NCI-H69 (cell line): ENCODE results near the gene ZNF444.
A peak's percentile ranks its signal among the peaks of the same experiment; 100 is the strongest.
"Not testable (repeated sequence)": the region's sequence is repeated elsewhere in the genome, so short reads cannot be mapped to it uniquely, and the experiment has no call there.

ENCODE experiments used
- DNase-seq: peaks from one replicate; lab custom pipeline; 2025; lab: John Stamatoyannopoulos, UW

ZNF444 gene

DNA sequence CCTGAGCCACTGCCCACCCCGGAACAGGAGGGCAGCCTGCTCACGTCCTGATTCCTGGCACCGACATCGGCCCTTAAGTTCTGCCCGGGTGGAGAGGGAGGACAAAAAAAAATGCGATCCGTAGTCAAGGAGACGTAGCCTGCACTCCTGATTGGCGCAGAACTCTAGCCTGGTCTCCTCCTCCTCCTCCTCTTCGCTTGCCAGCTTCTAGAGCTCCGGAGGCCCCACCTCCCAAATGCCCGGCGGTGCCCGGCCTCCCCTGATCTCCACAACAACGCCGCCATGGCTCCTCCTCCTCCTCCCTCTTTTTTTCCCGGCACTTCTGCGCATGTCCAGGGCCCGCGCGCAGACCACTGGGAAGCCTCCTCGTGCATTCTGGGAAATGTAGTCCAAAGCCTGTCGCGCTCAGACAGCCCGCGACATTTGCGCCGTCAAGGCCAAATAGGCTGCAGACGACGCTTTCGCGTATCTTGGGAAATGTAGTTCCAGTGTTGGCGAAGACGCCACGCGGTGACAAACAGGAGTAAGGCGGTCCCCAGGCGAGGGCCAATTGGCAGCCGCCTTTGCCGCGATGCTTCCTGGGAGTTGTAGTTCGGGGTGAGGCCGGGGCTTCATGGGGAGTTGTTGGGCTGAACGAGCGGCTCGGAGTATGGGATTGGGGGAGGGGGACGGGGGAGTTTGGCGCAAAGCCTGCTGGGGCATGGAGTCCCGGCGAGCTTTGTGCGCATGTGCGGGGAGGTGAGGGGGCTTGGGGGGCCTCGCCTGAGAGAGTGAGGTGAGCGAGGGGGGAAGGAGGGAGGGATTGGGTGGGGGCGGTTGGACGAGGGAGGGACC, at the start of gene ZNF444:
TSS of gene ZNF444 (plus strand) at position 705 of the 834 bp plus-strand sequence. CDS start 5,625 bp downstream, outside the sequence.
- peak; percentile 100 for DNase-seq

DNA sequence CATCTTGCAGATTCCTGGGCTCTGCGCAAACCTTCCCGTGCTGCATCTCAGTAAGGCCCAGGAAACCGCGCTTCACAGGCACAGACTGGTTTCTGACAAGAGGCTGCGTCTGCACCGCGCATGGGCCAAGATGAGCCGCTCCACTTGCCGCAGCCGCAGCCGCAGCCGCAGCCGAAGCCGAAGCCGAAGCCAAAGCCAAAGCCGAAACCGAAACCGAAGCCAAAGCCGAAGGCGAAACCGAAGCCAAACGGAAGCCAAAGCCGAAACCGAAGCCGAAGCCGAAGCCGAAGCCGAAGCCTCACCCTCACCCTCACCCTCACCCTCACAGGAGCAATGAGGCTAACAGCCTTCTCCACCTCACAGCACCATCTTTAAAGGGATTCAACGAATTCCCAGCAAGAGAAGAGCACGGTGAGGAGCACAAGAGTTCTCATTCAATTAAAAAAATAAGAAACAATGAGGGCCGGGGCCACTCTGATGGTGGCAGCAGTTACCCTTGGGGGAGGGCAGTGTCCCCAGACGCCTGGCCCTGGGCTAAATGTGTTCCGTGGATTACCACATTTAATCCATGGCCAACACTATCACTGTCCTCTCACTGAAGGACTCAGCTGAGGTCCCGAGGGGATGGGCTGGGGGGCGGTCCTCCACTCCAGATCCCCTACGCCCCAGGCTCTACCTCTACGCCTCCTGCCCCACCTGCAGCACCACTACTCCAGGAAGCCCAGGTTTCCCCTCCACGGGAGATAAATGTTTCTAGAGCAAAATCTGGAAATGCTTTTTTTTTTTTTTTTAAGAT, 49.1 kb upstream of the ZNF444 start:
- DNase-seq: no peak

DNA sequence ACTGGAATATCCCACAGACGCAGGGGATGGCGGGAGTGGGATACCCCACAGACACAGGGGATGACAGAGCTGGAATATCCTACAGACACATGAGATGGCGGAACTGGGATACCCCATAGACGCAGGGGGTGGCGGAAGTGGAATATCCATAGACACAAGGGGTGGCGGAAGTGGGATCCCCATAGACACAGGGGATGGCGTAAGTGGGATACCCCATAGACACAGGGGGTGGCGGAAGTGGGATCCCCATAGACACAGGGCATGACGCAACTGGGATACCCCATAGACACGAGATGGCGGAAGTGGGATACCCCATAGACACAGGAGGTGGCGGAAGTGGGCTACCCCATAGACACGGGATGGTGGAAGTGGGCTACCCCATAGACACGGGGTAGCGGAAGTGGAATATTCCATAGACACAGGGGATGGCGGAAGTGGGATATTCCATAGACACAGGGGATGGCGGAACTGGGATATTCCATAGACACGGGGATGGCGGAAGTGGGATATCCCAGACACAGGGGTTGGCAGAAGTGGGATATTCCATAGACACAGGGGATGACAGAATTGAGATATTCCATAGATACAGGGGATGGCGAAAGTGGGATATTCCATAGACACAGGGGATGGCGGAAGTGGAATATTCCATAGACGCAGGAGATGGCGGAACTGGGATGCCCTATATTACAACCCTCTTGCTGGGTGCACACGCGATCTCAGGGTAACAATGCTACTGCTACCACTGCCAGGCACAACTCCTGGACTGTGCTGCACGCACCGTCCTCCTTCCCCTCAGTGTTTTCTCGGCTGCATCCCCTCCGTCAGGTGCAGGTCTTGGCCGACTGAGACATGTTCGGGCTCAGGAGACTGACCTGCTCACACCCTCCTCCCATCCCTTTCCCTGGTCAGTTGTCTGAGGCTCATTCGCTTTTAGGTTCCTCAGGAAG, 48.1 kb upstream of the ZNF444 start:
- no peak for DNase-seq

DNA sequence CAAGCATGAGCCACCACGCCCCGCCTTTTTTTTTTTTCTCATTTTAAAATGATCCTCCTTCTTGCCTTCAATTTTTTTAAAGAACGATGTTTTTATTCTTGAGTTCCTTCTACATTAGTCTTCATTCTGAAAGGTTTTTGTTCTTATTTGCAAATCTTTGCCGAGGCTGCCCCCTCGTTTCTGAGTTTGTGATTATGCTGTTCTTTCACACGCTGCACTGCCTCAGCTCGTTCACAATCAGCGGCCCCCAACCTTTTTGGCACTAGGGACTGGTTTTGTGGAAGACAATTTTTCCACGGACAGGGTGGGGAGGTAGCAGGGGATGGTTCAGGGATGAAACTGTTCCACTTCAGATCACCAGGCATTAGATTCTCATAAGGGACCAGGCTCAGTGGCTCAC, 46.6 kb upstream of the ZNF444 start:
- no peak for DNase-seq

DNA sequence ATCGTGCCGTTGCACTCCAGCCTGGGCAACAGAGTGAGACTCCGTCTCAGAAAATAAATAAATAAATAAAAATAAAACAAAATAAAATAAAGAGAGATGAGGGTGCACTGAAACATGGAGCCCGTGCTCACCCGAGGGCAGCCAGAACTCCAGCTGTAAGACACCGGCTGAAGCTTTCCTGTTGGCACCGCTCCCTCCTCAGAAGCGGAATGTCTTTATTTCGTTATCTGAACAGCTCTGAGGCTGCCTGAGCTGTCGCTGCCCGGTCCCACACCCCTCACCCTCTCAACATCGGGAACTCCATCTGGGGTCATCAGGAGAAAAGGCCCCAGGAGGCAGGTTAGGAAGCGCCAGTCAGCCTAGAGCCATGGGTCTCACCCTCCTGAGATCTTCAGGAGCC, 44.4 kb upstream of the ZNF444 start:
- no peak for DNase-seq

DNA sequence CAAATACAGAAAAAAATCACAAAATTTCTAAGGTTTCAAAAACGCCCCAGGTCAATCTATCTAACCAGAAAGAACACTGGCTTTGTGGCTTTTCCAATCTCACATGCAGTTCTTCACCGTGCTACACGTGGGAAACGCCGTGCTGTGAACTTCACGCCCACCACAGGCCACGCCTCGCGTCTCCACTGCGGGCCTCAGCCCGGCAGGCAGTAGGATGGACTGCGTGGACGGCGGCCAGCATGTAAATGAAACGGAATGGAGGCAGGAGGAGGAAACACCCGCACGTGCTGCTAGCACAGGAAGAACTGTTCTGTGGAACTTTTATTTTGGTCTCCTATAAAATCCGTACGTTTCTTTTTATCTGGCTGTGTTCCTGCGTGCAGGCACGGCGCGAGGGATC, 43.8 kb upstream of the ZNF444 start:
- DNase-seq: no peak

DNA sequence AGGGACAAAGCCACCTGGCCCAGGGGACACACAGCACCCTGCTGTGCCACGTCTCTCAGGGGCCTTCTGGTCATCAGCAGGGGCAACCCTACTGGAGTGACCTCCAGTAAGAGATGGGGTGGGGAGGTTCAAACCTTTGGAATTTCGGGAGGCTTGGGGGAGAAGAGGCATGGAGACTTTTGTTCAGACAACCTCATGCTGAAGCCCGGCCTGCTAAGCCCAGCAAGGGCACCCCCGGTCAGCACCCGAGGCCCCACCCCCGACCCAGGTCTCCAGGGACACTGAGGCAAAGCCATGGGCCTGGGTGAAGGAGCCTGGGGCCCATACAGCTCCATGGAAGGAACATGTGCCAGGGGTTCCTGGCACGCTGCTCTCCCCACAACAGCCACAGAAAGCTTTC, 43.3 kb upstream of the ZNF444 start:
- no peak for DNase-seq

DNA sequence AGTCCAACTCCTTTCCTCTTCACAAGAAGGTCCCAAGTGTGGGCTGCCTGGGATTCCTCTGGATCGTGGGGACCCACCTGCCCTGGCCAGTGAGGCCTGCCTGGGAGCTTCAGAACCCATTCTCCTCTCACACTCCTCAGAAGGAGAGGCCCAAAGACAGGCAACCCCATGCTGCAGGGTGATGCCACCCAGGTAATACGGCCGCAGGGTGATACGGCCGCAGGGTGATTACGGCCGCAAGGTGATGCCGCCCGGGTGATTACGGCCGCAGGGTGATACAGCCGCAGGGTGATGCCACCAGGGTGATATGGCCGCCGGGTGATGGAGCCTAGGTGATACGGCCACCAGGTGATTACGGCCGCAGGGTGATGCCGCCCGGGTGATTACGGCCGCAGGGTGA, 42.9 kb upstream of the ZNF444 start:
- not testable (repeated sequence) for DNase-seq

DNA sequence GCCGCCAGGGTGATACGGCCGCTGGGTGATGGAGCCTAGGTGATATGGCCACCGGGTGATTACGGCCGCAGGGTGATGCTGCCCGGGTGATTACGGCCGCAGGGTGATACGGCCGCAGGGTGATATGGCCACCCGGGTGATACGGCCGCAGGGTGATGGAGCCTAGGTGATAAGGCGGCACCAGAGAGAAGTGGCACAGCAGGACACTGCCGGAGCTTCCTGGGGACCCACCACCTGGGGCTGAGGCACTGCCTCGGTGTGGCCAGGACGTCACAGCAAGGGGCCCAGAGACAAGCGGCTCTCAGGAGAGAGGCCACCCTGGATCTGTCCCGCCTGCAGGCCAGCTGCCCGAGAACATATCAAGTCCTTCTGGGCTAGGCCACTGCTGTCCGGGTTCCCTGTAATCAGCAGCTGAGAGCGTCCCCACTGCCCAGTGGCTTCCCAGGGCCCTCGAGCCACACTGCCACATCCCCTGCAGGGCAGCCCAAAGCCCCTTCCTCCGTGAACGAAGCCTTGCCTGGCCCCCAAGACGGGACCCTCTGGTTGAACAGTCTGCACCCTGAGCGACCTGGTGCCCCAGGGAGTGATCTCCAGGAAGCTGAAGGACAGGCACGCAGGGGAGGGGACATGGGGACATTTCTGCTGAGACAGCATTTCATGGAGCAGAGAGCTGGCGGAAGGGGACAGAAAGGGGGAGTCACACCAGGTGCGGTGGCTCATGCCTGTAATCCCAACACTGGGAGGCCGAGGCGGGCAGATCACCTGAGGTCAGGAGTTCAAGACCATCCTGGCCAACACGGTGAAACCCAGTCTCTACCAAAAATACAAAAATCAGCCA, 42.1 kb upstream of the ZNF444 start:
- no peak for DNase-seq

DNA sequence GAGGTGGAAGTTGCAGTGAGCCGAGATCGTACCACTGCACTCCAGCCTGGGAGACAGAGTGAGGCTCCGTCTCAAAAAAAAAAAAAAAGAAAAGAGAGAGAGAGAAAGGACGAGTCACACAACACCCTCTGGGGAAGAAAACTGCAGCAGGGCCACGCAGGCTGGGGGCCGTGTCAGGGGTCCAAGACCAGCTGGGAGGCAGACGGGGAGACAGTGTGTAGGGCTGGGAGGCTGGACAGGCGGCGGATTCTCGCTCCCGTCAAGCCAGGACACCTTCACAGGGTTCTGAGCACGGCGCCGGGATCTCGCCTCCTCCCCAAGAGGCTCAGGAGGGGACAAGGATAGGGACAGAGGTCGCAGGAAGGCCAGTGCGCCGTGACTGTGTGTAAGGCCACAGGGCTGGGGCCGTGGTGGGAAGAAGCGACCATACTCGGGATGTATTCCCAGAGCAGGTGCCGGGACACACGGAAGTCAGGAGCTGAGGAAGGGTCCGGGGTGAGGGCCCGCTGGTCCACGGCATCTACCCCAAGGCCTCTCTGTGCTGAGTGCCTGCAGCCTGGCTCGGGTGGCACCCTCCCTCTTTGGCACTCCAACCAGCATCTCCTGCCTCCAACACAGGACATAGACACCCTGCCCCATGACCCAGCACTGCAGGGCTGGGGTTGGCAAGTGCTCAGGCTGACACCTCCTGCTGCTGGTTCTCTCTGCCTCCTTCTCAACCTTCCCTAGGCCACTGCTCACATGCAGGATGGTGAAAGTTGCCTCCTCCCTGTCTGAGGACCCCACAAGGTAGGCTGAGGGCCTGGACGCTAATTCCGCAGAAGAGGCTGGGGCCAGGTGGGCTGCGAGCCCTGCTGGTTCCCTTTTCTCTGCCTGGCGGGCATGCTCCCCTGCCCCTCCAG, 41.2 kb upstream of the ZNF444 start:
- DNase-seq: no peak

DNA sequence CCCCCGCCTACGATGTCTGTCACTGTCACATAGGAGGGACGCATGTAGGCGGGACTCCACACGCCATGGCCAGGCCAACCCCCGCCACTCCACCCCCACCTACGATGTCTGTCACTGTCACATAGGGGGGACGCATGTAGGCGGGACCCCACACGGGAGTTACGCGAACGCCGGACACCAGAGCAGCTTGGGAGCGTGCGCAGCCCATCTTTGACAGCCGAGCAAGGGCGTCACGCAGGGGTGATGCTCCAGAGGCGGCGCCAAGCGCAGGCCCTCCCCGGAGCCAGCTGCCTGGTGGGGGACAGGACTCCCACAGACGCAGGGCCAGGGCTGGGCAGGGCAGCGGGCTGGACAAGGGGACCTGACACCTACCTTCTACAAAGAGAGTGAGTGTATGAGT, 40.0 kb upstream of the ZNF444 start:
- no peak for DNase-seq

DNA sequence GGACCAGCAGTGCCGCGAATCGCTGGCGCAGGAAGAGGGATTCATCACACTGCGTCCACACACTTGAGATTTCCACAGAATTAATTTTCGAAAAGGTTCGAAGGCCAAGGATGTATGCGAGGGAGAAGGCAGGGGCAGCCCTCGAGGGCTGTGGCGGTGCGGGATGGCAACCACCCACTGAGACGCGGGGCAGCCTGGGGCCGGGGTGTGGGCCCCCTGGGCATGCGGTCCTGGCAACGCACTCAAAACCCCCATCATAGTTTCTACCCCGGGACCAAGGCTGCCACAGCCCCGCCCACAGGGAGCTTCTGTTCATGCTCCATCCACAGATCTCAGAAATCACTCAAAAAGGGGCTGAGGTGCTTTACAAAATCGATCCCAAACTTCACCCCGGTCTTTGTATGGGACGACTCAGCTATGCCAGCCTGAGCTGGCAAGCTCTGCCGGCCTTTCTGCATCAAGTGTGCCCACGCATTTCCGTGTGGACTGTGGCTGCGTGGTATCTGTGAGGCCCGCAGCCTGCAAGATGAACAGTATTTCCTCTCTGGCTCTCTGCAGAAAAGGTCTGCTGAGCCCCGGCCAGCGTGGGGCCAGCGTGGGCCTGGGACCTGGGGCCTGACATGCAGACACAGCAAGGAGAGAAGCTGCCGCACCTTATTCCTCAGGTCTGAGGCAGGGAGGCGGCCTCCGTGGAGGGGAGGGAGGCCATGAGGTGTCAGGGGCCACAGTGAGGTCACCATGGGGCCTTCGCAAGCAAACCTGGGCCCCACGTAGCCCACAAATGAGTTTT, 39.1 kb upstream of the ZNF444 start:
- DNase-seq: no peak

DNA sequence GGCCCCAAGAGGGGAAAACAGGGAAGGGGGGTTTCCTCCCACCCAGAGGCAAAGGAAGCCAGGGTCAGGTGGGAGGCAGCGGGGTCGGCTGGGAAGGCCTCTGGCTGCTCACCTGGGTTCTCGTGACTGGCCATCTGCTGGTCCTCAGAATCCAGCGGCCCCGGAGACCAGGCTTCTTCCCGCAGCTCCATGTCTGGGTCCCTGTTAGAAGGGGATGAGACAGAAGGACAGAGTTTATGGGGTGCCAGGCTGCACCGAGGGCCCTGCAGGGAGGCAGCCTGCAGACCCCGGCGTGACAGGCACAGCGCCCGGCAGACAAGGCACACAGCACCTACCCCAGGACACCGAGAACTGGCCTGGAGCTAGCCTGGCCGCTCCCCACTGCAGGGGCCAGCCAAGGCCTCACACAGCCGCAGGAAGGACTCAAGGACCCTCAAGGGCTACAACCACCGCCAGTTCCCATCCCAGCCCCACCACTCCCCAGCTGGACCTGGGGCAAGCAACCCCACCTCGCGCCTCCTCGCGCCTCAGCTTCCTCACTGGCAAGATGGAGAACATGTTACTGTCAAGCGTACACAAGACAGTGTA, 38.0 kb upstream of the ZNF444 start:
- DNase-seq: no peak

DNA sequence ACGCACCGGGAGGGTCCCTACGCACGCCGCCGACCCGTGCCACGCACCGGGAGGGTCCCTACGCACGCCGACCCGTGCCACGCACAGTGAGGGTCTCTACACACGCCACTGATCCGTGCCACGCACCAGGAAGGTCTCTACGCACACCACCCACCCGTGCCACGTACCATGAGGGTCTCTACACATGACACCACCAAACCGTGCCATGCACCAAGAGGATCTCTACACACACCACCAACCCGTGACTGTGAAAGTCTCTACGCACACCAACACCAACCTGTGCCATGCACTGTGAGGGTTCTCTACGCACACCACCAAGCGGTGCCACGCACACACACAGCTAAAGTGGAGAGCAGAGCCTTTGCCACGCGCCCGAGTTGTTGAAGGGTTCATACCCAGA, 36.7 kb upstream of the ZNF444 start:
- DNase-seq: no peak

DNA sequence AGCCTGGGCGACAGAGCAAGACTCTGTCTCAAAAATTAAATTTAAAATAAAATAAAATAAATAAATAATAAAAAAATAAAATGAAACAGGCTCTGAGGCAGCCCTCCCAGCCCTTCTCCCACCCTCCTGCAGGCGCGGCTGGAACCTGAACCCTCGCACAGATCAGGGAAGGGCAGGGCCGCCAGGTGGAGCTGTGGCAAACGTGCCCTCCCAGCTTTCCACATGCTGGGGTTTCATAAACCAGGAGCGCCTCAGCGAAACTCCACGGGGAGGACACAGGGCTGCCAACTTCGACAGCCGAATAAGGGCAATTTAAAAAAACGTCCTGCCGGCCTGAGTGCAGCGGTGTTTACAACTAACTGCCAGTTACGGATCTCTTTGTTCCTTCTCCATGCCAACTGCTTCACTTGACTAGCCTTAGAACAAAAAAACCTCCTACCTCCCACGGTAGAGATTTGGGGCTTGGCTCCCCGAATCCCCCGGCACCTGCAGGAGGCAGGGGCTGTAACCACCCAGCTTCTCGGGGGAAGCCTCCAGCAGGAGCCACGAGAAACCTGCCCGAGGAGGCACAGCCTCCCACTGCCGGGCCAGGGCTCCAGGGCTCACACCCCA, 35.9 kb upstream of the ZNF444 start:
- peak; percentile 95 for DNase-seq

DNA sequence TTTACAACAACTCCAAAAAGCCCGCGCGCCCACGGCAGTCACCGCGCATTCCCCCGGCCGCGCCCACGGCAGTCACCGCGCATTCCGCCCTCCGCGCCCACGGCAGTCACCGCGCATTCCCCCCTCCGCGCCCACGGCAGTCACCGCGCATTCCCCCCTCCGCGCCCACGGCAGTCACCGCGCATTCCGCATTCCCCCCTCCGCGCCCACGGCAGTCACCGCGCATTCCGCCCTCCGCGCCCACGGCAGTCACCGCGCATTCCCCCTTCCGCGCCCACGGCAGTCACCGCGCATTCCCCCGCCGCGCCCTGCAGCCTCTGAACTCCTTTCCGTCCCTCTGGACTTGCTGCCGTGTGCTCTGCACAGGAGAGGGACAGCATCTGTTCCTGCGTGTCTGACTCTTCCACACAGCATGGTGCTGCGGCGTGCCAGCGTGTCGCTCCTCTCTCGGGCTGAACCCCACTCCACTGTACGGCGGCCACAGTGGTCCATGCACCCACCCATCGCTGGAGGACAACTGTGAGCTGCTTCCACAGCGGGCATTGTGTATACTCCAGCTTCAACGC, 35.2 kb upstream of the ZNF444 start:
- DNase-seq: peak; percentile 45

DNA sequence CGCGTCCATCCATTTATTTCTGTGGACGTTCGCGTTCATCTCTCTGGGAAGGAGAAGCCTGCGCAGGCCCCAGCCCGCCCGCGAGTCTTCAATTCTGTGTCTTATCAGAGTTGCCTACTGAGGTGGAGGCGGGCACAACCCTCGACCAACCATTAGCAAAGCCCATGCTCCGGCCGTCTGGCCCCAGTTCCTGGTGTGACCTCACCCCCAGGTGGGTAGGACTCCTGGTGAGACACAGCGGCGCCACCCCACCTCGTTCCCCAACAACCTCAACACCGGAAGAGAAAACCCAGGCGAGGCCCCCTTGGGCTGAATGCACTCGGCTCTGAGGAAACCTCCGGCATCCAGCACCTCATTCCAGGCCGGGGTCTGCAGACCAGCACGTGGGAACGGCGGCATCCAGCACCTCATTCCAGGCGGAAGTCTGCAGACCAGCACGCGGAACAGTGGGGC, 34.7 kb upstream of the ZNF444 start:
- DNase-seq: peak; percentile 47

DNA sequence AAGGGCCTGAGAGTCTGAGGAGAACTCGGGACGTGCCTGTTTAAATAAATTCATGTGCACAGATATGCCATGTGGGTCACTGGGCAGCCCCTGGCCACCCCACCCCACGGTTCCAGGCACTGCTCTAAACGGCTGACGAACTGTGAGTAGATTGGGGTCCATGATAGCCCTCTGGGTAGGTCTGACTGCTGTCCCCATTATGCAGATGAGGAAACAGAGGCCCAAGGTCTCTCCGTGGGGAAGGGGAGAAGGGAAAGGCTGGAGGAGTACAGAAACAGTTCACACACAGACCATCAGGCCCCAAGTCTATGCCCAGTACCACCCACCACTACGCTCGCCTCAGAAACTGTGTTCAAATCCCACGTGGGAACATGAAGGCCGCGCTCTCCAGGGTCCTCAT, 34.1 kb upstream of the ZNF444 start:
- no peak for DNase-seq
